Measurements from ENCODE around the gene PHF21B. TPM values are rescaled to one million over a fixed set of nuclear protein-coding genes. Genes with fewer than 3 reads are reported as not detected.

PHF21B gene
- total and polyA plus RNA-seq, 2 experiments from 2014 or later = 20.6 to 149 TPM

DNA sequence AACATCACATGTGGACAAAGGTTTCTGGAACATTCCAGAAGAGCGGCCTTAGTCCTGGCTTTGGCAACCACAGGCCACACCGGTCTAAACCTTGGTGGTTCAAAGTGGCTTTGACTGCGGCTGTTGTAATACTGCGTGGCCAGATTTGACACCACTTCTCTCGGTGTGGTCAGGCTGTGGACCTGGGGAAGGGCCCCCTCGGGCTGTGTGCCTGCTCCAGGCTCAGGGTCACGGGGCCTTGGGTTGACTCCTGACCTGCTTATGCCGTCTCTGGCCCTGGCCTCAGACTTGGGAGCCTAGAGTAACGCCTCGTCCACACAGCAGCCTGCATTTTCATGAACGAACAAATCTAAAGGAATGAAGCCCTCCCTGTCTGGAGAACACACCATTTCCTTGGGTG, 118.0 kb downstream of the PHF21B start (continued):
- TF ChIP-seq STAT1 (IDR thresholded peaks at IDR 0.05; ENCODE audit: unreplicated experiment) = no peak
- TF ChIP-seq EZH2phosphoT487 (IDR thresholded peaks at IDR 0.05; ENCODE audit: unreplicated experiment) = no peak
- TF ChIP-seq, protein P1, sequence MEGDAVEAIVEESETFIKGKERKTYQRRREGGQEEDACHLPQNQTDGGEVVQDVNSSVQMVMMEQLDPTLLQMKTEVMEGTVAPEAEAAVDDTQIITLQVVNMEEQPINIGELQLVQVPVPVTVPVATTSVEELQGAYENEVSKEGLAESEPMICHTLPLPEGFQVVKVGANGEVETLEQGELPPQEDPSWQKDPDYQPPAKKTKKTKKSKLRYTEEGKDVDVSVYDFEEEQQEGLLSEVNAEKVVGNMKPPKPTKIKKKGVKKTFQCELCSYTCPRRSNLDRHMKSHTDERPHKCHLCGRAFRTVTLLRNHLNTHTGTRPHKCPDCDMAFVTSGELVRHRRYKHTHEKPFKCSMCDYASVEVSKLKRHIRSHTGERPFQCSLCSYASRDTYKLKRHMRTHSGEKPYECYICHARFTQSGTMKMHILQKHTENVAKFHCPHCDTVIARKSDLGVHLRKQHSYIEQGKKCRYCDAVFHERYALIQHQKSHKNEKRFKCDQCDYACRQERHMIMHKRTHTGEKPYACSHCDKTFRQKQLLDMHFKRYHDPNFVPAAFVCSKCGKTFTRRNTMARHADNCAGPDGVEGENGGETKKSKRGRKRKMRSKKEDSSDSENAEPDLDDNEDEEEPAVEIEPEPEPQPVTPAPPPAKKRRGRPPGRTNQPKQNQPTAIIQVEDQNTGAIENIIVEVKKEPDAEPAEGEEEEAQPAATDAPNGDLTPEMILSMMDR (conservative IDR thresholded peaks at IDR 0.05; ENCODE audit: low read depth in 2 of 2) = no peak

DNA sequence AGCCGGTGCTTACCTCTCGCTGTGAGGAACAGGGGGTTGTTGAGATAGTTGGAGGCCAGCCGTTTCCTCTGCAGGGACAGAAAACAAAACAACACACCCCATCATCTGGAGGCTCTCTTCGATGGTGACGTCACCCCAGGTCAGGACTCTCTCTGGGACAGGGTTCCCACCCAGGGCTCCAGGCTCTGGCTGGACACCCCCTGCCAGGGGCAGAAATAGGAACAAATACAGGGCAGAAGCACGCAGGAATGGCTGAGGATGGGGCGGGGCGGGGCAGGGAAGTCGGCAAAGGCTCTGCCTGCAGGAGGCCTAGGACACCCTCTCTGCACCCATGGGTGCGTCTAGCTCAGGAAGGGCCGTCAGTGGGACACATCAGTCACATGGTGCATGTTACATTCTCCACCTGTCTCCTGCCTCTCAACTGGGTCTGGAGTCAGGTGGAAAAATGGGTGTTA, 118.5 kb downstream of the PHF21B start:
- Mint-ChIP-seq H3K4me3 (no peak overlapping the region), H3K36me3 (ENCODE audit: low read depth) (peaks cover 24% of the 10 kb centered on the region), H3K9me3 (no peaks in the 10 kb centered on the region), H3K27me3 (ENCODE audit: insufficient read depth, low read depth, poor library complexity) (peaks cover 11% of the 10 kb centered on the region), H3K4me1 (peaks cover 15% of the 10 kb centered on the region), H3K27ac (no peak overlapping the region)
- no peaks in the 10 kb centered on the region for H3K36me3 ChIP-seq (ENCODE audit: insufficient read depth)
- no peaks in the 10 kb centered on the region for H3K27me3 ChIP-seq (ENCODE audit: insufficient read depth)
- H3K4me3 ChIP-seq = no peak overlapping the region
- no peak overlapping the region for H2AFZ ChIP-seq
- ATAC-seq (no peak), DNase-seq (ENCODE audit: low spot score) (no peak)
- peaks cover 6% of the 10 kb centered on the region; the same call in 1 of the 2 replicates for H3F3A ChIP-seq (replicated peaks; ENCODE audit: low read depth)
- peaks cover 6% of the 10 kb centered on the region for H3K4me1 ChIP-seq (ENCODE audit: insufficient read depth)
- TF ChIP-seq, protein P2, sequence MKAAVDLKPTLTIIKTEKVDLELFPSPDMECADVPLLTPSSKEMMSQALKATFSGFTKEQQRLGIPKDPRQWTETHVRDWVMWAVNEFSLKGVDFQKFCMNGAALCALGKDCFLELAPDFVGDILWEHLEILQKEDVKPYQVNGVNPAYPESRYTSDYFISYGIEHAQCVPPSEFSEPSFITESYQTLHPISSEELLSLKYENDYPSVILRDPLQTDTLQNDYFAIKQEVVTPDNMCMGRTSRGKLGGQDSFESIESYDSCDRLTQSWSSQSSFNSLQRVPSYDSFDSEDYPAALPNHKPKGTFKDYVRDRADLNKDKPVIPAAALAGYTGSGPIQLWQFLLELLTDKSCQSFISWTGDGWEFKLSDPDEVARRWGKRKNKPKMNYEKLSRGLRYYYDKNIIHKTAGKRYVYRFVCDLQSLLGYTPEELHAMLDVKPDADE (IDR thresholded peaks at IDR 0.05) = no peak
- no peak overlapping the region for H3K4me2 ChIP-seq
- H3K9me2 ChIP-seq (ENCODE audit: insufficient read depth) = no peaks in the 10 kb centered on the region
- no peaks in the 10 kb centered on the region; the same call in none of the 2 replicates for H4K20me1 ChIP-seq (replicated peaks; ENCODE audit: insufficient read depth)
- H3K27ac ChIP-seq (ENCODE audit: low read depth) = no peak overlapping the region
- no peaks in the 10 kb centered on the region for H3K79me2 ChIP-seq (replicated peaks; ENCODE audit: insufficient read depth)

DNA sequence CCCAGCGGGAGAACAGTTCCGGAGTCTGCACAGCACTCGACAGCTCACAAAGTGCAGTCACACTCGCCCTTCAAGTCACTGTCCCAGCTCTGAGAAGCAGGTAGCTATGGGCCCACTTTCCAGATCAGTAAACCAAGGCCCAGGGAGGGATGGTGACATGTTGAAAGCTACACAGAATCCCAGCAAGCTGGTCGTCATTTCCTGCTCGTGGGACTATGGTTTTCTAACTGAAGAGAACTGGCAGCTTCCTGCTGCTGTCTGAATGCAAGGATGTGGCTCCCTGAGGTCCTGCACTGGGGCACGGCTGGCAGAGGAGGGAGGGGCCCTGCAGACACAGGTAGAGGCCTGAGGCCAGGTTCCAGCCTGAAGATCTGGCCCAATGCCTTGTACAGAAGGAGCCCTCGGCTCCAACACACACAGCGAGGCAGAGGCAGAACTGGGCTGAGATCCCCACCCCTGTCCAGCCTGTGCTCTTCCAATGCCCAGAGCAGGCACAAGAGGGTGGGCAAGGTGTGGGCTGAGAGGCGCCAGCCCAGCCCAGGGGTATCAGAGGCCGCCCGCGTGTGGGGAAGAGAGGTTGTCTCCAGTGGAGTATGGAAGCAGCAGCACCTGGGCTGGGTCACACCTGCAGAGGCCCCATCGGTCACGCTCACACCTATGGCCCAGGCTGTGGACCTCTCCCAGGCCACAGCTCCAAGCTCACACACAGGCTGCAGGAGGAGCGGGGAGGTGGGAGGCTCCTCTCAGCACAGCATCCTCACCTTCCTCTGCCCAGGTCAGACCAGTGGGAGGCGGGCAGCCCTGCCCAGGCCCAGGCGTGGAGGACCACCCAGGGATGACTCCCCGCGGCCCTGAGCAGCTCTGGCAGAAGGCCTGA, 119.2 kb downstream of the PHF21B start:
- no peaks in the 10 kb centered on the region for H3K79me2 ChIP-seq (replicated peaks; ENCODE audit: insufficient read depth)
- DNase-seq (ENCODE audit: low spot score) = no peak
- H3K27me3 Mint-ChIP-seq (ENCODE audit: insufficient read depth, low read depth, poor library complexity) = peaks cover 11% of the 10 kb centered on the region
- no peaks in the 10 kb centered on the region; the same call in none of the 2 replicates for H4K20me1 ChIP-seq (replicated peaks; ENCODE audit: insufficient read depth)
- H3K4me1 ChIP-seq (ENCODE audit: insufficient read depth) = peaks cover 6% of the 10 kb centered on the region
- H3K9me3 Mint-ChIP-seq = no peaks in the 10 kb centered on the region
- H3K27ac Mint-ChIP-seq = no peak overlapping the region; the same call in 1 of the 2 replicates
- no peaks in the 10 kb centered on the region for H3K27me3 ChIP-seq (ENCODE audit: insufficient read depth)
- H3K9me2 ChIP-seq (ENCODE audit: insufficient read depth) = no peaks in the 10 kb centered on the region
- H3K27ac ChIP-seq (ENCODE audit: low read depth) = no peak overlapping the region
- H2AFZ ChIP-seq = no peak overlapping the region
- H3K4me3 Mint-ChIP-seq = no peak overlapping the region; the same call in 2 of the 3 replicates
- H3K36me3 Mint-ChIP-seq (ENCODE audit: low read depth) = peaks cover 27% of the 10 kb centered on the region
- H3K4me1 Mint-ChIP-seq = peaks cover 15% of the 10 kb centered on the region
- no peak overlapping the region for H3K4me3 ChIP-seq
- no peaks in the 10 kb centered on the region for H3K36me3 ChIP-seq (ENCODE audit: insufficient read depth)
- H3F3A ChIP-seq (replicated peaks; ENCODE audit: low read depth) = peaks cover 6% of the 10 kb centered on the region; the same call in 1 of the 2 replicates
- ATAC-seq = no peak
- H3K4me2 ChIP-seq = no peak overlapping the region
- TF ChIP-seq, protein P1 (conservative IDR thresholded peaks at IDR 0.05; ENCODE audit: low read depth in 2 of 2) = no peak
- no peak for TF ChIP-seq ZNF114 (CRISPR knock-in tag; IDR thresholded peaks at IDR 0.05)
- TF ChIP-seq, protein P2 (IDR thresholded peaks at IDR 0.05) = no peak
